ENCODE results near the gene ELFN2.

- TF ChIP-seq EZH2 (IDR thresholded peaks at IDR 0.05; ENCODE audit: borderline replicate concordance, low read depth, low read length, severe bottlenecking) (no peak), FOS (IDR thresholded peaks at IDR 0.05; ENCODE audit: borderline replicate concordance, insufficient read depth, low read length) (no peak), CTCF (IDR thresholded peaks at IDR 0.05; ENCODE audit: extremely low read depth in 1 of 2, insufficient read depth in 1 of 2, low read depth in 1 of 2, low read length in 2 of 2) (no peak)
Measured at GRCh38 chr22:37403267-37403960, 23.9 kb downstream of the ELFN2 start.

Data from endothelial cell of umbilical vein (primary cell).